AG08396 (cell line): ENCODE results near the gene KRTAP16-1.

Experiments
- DNase-seq: peaks from one replicate; pipeline ENCODE4 v3.0.0; 2012; ENCODE audit warnings: low spot score, mixed read lengths

Gene KRTAP16-1

GRCh38 chr17:41329279-41329948 lies 20.3 kb upstream of the KRTAP16-1 start:
- DNase-seq: peak; percentile 71

- DNase-seq: no peak
These were observed 19.1 kb upstream of the KRTAP16-1 start for GRCh38 chr17:41328207-41328606.

GRCh38 chr17:41327411-41328120 lies 18.5 kb upstream of the KRTAP16-1 start:
- no peak for DNase-seq

GRCh38 chr17:41326173-41327145 lies 17.4 kb upstream of the KRTAP16-1 start:
- no peak for DNase-seq

GRCh38 chr17:41325611-41326010 lies 16.5 kb upstream of the KRTAP16-1 start:
- no peak for DNase-seq

- DNase-seq: no peak
These were observed 16.0 kb upstream of the KRTAP16-1 start for GRCh38 chr17:41325126-41325525.

- DNase-seq: no peak
These were observed 15.3 kb upstream of the KRTAP16-1 start for GRCh38 chr17:41324180-41325075.

GRCh38 chr17:41322903-41323895 lies 14.1 kb upstream of the KRTAP16-1 start:
- DNase-seq: no peak

GRCh38 chr17:41322094-41322902 lies 13.2 kb upstream of the KRTAP16-1 start:
- DNase-seq: peak; percentile 55

GRCh38 chr17:41318231-41318630 lies 9.1 kb upstream of the KRTAP16-1 start:
- DNase-seq: no peak

GRCh38 chr17:41315814-41316445 lies 6.8 kb upstream of the KRTAP16-1 start:
- DNase-seq: no peak

- DNase-seq: no peak
These were observed 6.2 kb upstream of the KRTAP16-1 start, which contains the start of gene KRTAP17-1 for GRCh38 chr17:41315204-41315794. TSS of gene KRTAP17-1 (minus strand) at chr17:41315710. CDS start at chr17:41315650, 60 bp downstream.

GRCh38 chr17:41311111-41311510 lies 2.0 kb upstream of the KRTAP16-1 start:
- no peak for DNase-seq

GRCh38 chr17:41308251-41308917 lies 725 bp downstream of the KRTAP16-1 start:
- DNase-seq: no peak

GRCh38 chr17:41307647-41308046 lies 1.5 kb downstream of the KRTAP16-1 start:
- no peak for DNase-seq

GRCh38 chr17:41304091-41304490 lies 5.0 kb downstream of the KRTAP16-1 start:
- no peak for DNase-seq

- no peak for DNase-seq
These were observed 6.1 kb downstream of the KRTAP16-1 start for GRCh38 chr17:41302981-41303380.
